ENCODE measurements around the gene AMOTL2. TPM values are rescaled to one million over a fixed set of nuclear protein-coding genes. Genes with fewer than 3 reads are reported as not detected.

Gene AMOTL2
- total RNA-seq, 1 donor from 2014 or later = 174 TPM

GRCh38 chr3:134353831-134354611 is 20.2 kb downstream of the AMOTL2 start:
- no peak for DNase-seq (ENCODE audit: low spot score)

GRCh38 chr3:134353171-134353825 is 20.9 kb downstream of the AMOTL2 start:
- DNase-seq (ENCODE audit: low spot score) = no peak

GRCh38 chr3:134352031-134352671 is 22.1 kb downstream of the AMOTL2 start:
- no peak for DNase-seq (ENCODE audit: low spot score)

DNA sequence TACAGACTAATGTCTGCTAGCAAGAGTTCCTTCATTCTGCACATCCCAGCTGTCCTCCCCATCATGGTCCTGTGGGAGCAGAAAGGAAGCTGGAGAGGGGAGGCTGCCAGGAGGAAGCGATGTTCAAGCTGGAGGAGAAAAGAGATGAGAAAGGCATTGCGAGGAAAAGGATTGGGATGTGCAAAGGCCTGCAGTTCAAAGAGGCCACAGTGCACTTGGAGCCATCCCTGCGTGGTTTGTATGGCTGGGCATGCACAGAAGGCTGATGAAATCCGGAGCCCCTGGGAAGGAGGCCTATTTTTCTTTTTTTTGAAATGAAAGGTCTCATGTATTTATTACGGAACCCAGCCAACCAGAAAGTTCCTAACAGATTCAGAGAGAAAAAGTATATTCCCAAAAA is 22.8 kb downstream of the AMOTL2 start:
- DNase-seq (ENCODE audit: low spot score) = no peak

GRCh38 chr3:134350861-134351311 is 23.4 kb downstream of the AMOTL2 start:
- no peak for DNase-seq (ENCODE audit: low spot score)

DNA sequence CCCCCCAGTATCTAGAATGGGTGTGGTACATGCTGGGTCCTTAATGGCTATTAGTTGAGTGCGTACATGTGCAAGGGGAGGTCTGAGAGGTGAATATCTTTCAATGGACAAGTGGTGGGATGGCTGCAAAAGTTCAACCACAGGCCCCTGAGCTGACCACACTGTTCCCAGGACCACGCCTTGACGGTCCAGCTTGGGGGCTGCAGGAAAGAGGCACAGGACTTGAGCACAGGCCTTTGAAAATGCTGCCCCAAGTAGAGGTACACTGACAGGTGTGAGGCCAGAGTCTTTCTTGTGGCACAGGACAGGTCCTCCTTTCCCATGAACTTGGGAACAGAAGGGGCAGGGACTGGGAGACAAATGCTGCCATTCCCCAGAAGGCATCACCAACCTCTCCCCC is 24.0 kb downstream of the AMOTL2 start:
- DNase-seq (ENCODE audit: low spot score) = no peak

DNA sequence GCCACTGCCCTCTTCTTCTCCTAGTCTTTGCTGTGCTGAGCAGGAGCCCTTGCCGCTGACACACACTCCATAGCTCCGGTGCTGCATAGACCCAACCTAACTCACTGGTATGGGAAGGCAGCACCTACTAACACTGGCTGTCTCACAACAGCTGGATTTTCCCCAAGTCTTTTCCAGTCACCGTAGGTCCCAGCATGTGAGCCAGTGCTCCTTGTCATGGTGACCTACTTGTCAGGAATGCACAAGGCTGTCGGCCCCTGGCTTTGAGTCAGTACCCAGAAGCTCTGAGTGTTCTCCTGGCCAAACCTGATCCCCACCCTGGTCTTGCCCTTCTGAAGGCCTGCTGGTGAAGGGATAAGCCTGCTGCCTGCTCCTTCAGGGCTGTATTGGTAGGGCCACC is 25.7 kb downstream of the AMOTL2 start:
- no peak for DNase-seq (ENCODE audit: low spot score)

DNA sequence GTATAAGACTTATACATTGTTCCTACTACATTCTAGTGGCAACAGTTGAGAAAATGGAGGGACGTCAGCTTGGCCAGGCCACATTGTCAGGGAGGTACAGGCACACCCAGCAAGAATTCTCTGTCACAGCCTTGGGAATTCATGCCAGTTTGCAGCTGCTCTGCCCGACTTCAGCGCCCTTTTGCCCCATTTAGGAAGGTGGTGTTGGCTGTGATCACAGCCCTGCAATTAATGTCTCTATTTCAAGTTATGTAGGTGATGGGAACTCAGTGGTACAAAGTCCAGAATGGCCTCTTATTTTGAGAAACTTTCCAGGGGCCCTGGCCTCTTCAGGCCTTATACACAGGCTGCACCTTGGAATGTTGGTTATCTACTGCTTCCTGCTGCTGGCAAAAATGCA is 26.7 kb downstream of the AMOTL2 start:
- DNase-seq (ENCODE audit: low spot score) = no peak

- DNase-seq (ENCODE audit: low spot score) = no peak
Measured at GRCh38 chr3:134346744-134347143, 27.5 kb downstream of the AMOTL2 start.

GRCh38 chr3:134345202-134345601 is 29.0 kb downstream of the AMOTL2 start:
- no peak for DNase-seq (ENCODE audit: low spot score)

DNA sequence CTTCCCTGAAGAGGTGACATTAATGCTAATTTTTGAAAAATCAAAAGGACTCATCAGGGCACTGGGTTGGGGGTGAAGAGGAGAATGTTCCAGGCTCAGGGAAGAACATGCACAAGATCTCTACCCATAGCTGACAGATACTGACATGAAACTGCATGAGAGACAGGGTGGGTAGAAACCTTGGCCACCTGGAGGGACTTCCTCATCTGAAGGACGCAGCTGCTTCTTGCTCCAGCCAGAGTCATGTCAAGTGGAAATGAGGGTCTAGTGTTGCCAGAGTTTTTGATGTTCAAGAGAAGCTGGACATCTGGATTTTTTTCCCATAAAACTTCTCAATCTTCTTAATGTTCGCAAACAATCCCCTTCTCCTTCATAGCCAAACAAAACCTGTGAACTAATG is 29.7 kb downstream of the AMOTL2 start:
- no peak for DNase-seq (ENCODE audit: low spot score)

DNA sequence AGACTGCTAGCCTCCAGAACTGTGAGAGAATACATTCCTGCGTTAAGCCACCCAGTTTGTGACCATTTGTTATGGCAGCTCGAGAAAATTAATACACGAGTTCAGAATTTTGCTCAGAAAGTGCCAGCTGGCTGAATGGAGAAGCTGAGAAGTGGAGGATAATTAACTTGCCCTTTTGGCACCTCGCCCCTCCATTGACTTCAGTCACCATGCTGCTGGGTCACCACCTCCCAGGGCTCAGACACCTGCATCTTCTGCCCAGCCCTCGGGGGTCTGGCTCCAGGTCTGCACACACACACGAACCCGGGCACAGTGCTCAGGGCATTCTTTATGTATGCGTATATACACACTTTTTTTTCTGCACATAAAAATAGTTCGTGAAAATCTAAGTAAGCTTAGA is 32.0 kb downstream of the AMOTL2 start:
- no peak for DNase-seq (ENCODE audit: low spot score)

DNA sequence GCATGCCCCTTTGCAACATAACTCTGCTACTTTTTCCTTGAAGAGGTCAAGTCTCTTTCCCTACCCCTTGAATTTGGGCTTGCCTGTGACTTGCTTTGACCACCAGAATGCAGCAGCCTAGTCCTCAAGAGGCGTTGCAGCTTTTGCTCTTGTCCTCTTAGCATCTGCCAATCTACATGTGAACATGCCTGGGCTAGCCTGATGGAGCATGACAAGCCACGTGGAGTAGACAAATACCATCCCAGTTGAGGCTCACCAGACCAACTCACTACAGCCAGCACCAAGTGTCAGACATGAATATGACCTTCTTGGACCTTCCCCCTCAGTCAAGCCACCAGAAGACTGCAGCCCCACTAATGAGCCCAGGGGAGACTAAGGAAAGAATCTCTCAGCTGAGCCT is 32.9 kb downstream of the AMOTL2 start:
- DNase-seq (ENCODE audit: low spot score) = no peak

GRCh38 chr3:134340982-134341365 is 33.3 kb downstream of the AMOTL2 start:
- no peak for DNase-seq (ENCODE audit: low spot score)

- peak; percentile 71 for DNase-seq (ENCODE audit: low spot score)
Measured at GRCh38 chr3:134340362-134340981, 33.8 kb downstream of the AMOTL2 start.

- DNase-seq (ENCODE audit: low spot score) = no peak
Measured at GRCh38 chr3:134339913-134340312, 34.3 kb downstream of the AMOTL2 start.

- DNase-seq (ENCODE audit: low spot score) = no peak
Measured at GRCh38 chr3:134339331-134339730, 34.9 kb downstream of the AMOTL2 start.

- no peak for DNase-seq (ENCODE audit: low spot score)
Measured at GRCh38 chr3:134338516-134339261, 35.6 kb downstream of the AMOTL2 start.

DNA sequence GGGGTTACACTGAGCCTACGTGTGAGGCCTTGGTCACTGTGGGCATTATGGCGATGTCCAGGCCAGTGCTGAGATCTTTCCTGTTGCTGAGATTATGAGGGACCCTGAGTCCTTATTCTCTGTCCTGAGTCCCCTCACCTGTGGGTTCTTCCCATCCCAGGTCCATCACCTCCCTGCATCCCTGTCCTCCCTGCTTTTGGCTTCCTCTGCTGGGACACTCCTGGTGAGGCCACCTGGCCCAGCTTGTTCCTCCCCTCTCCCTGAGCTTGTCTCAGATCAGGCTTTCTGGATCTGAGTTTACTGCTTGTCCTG is 36.1 kb downstream of the AMOTL2 start:
- no peak for DNase-seq (ENCODE audit: low spot score)

GRCh38 chr3:134337511-134338200 is 36.6 kb downstream of the AMOTL2 start:
- no peak for DNase-seq (ENCODE audit: low spot score)

- DNase-seq (ENCODE audit: low spot score) = no peak
Measured at GRCh38 chr3:134337071-134337482, 37.2 kb downstream of the AMOTL2 start.

Measured in umbilical cord (tissue), 2 donors.